Measurements from ENCODE around the gene CYP21A2.
"Not testable (repeated sequence)": the region's sequence is repeated elsewhere in the genome, so short reads cannot be mapped to it uniquely, and the experiment has no call there.

The CYP21A2 gene

DNA sequence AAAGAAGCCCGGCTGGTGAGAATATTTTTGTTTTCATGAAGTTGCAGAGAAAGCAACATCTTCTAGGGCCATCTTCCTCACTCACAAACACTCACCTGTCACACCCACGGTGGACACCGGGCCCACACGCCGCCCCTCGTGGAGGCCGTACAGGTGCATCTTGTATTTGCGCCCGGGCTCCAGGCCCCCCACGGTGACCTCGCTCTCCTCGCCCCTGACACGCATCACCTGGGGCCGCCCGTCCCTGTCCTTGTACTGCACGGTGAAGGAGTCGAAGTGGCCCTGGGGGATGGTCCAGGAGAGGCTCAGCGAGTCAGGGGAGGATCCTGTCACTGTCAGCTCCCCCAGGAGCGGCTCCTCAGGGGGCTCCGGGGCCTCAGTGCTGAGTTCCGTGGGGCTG is 17.5 kb downstream of the CYP21A2 start:
- not testable (repeated sequence) for DNase-seq (ENCODE audit: low spot score)

DNA sequence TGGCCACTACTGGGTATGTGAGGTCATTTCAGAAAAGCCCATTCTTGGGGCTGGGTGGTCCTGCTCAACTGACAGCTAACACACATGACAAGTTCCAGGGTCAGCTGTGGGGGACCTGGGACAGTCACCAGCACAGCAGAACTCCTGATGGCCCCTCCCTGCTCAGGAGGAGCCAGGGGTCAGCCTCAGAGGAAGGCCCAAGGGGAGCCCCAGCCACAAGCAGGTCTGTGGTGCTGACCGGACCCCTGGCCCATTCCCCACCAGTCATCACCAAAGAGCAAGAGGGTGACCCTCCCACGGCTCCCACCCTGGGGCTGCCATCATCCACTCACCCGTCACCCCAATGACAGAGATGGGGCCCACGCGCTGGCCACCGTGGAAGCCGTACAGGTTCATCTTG is 18.0 kb downstream of the CYP21A2 start:
- no peak for DNase-seq (ENCODE audit: low spot score)

DNA sequence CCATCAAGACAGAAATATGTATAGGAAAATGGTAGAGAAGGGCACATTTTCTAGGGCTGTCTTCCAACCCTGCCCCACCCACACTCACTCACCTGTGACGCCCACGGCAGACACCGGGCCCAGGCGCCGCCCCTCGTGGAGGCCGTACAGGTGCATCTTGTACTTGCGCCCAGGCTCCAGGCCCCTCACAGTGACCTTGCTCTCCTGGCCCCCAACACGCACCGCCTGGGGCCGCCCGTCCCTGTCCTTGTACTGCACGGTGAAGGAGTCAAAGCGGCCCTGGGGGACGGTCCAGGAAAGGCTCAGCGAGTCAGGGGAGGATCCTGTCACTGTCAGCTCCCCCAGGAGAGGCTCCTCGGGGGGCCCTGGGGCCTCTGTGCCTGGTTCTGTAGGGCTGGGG is 19.8 kb downstream of the CYP21A2 start:
- no peak for DNase-seq (ENCODE audit: low spot score)

DNA sequence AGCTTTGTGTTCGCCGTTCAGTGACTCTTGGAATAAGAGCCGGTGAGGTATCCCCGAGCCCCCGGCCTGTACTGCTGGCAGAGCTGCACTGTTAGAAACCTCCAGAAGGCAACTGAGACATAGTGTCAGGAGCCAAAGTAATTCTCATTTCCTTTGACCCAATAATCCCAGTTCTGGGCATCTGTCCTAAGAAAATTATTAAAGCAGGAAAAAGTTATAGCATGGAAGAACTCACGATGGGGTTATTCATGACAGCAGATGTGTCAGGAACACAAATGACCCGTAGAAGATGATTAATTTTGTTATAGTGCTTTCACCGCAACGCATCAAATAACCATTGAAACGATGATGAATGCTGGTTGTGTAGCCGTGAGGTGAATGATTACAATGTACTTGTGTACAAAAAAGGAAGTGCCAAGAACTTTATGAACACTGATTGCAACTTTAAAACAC is 20.3 kb downstream of the CYP21A2 start:
- no peak for DNase-seq (ENCODE audit: low spot score)

DNA sequence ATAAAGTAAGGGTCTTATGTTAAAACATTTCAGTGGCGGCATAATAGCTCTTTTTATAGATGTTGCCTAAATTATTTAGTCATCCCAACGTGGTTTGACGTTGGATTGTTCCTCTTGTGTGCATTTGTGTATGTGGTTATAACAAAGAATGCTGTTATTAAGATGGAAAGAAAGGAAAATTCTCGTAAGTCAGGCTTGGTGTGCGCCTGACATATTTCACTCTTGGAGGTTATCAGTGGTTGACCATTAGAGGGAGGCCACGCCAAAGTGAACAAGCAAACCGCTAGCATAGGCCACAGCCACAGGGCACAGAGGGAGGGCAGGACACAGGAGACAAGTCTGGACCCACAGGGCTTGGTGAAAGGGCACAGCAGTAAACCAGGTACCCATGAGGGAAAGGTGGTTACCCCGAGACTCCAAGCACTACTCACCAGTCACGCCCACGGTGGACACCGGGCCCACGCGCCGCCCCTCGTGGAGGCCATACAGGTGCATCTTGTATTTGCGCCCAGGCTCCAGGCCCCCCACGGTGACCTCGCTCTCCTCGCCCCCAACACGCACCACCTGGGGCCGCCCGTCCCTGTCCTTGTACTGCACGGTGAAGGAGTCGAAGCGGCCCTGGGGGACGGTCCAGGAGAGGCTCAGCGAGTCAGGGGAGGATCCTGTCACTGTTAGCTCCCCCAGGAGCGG is 22.9 kb downstream of the CYP21A2 start:
- no peak for DNase-seq (ENCODE audit: low spot score)

DNA sequence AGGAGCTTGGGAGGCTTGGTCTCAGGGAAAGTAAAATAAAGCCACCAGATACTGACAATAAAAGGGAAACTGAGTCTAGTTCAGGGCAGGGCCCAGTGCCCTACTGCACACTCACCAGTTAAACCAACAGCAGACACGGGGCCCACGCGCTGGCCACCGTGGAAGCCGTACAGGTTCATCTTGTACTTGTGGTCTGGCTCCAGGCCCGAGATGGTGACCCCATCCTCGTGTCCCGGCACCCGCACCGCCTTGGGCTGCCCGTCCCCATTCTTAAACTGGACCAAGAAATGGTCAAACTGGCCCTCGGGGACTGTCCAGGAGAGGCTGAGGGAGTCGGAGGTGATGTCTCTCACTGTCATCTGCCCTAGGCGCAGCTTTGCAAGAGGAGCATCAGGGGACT is 26.5 kb downstream of the CYP21A2 start:
- no peak for DNase-seq (ENCODE audit: low spot score)

DNA sequence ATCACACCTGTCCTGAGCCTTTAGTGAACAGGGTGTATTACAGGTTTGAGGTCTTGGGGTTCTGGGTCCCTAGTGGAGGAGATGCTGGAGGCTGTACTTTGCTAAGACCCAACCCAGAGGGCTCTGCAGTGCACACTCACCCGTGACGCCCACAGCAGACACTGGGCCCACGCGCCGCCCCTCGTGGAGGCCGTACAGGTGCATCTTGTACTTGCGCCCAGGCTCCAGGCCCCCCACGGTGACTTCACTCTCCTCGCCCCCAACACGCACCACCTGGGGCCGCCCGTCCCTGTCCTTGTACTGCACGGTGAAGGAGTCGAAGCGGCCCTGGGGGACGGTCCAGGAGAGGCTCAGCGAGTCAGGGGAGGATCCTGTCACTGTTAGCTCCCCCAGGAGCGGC is 29.3 kb downstream of the CYP21A2 start:
- not testable (repeated sequence) for DNase-seq (ENCODE audit: low spot score)

DNA sequence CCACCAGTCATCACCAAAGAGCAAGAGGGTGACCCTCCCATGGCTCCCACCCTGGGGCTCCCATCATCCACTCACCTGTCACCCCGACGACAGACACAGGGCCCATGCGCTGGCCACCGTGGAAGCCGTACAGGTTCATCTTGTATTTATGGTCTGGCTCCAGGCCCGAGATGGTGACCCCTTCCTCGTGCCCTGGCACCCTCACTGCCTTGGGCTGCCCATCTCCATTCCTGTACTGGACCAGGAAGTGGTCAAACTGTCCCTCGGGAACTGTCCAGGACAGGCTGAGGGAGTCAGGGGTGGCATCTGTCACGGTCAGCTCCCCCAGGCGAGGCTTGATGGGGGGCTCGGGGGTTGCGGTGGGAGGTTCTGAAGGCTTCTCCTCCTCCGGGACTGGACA is 30.1 kb downstream of the CYP21A2 start:
- DNase-seq (ENCODE audit: low spot score), result not testable (repeated sequence)

DNA sequence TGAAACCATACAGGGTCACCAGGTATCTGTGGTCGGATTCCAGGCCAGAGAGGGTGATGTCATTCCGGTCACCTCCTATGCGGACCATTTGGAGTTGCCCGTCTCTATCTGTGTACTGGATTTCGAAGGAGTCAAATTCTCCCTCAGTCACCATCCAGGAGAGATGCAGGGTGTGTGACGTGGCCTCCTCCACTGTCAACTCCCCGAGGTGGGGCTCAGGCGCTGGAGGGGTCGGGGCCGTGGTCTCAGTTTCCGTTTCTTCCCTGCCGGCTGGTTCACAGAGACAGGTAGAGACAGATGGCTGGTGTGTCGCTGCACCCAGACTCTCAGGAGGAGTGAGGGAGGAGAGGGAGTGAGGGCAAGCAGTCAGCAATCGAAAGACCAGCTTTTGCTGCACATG is 30.7 kb downstream of the CYP21A2 start:
- no peak for DNase-seq (ENCODE audit: low spot score)

DNA sequence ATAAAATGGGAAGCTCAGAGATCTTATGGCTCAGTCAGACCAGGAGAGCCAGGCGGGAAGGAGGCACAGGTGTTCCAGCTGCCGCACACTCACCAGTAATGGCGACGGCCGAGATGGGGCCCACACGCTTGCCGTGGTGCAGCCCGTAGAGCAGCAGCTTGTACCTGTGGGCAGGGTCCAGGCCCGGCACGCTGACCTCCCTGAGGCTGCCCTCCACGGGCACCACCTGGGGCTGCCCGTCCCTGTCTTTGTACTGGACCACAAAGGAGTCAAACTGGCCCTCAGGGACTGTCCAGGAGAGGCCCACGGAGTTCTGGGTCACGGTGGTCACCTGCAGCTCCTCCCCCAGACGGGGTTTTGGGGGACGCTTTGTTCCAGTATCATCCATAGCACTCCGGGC is 31.2 kb downstream of the CYP21A2 start:
- DNase-seq (ENCODE audit: low spot score), result no peak

DNA sequence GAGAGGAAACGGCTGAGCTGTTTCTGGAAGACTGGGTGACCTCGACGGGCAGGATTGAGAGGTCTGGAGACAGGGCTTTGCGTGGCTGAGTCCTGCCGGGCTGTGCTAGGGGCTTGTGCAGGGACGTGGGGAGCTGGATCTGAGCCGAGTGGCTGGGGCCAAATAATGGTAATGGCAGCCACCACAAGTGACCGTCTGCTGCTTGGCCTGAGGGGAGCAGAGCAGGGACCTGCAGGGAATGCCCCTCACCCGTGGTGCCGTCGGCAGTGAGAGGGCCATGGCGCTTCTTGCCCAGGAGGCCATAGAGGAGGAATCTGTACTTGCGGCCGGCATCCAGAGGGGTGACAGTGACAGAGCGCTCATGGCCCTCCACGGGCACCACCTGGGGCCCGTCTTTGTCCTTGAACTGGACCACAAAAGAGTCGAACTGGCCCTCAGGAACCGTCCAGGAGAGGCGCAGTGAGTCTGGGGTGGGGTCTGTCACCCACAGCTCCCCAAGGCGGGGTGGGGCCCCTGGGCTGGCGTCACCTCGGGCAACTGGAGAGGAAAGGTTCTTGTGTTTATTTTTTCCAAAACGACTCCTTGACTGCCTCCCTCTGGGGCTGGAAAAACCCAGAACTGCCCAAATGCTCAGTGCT is 31.8 kb downstream of the CYP21A2 start:
- no peak for DNase-seq (ENCODE audit: low spot score)

DNA sequence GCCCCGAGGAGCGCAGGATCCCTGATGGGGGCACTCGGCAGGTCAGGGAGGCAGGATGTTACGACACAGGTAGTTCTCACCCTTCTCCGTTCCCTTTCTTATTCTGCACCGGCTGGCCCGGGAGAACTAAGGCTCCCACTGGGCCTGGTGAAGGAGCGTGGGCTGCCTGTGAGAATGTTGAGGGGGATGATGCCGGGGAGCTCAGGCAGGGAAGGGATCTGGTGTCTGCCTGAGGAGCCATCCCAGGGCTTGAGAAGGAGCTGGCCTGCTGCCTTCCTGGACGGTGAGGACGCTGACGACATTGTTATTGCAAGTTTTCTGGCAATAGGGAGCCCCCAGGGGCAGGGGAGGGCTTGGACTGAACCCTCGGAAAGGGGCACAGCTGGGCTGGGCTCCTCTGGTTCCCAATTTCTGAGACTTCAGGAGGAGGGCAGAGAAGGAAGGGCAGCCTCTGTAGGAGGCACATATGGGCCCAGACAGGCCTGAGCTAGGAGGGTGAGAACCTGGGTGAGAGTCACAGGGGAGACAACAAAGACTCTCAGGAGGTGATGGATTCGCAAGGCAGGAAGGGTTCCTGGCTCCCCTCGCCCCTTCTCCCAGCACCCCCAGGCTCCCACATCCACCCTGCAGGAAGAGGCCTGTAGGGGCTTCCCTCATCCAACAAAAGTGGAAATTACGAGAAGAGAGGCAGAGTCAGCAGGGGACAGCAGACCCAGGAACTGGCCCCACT is 32.8 kb downstream of the CYP21A2 start:
- DNase-seq (ENCODE audit: low spot score), result no peak

DNA sequence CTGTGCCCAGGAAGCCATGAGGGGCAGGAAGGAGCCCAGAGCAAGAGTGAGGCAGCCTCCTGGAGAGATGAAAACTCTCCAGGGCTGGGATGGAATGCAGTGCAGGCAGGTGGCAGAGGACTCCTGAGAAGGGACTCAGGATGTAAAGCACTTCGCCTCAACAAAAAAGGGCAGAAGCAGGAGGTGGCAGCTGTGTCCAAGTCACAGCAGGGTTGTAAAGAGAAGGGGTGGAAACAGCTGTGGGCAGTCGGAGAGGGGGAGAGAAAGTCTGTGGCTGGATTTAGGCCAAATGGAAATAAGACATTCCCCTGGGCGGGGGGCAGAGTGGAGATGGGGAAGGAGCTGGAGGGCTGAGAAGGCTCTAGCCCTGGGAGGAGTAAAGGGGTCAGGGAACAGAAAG is 34.9 kb downstream of the CYP21A2 start:
- no peak for DNase-seq (ENCODE audit: low spot score)

DNA sequence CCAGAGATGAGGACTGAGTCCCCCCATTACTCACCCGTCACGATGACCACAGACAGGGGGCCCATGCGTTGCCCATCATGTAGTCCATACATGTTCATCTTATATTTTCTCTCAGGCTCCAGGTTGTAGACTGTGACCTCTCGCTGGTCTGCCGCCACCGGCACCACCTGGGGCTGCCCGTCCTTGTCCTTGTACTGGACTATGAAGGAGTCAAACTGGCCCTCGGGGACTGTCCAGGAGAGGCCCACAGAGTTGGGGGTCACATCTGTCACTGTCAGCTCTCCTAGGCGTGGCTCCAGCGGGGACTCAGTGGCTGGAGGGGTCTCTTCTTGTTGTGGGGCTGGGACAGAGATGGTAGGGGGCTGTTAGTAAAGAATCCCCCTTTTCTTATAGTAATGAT is 35.4 kb downstream of the CYP21A2 start:
- no peak for DNase-seq (ENCODE audit: low spot score)

DNA sequence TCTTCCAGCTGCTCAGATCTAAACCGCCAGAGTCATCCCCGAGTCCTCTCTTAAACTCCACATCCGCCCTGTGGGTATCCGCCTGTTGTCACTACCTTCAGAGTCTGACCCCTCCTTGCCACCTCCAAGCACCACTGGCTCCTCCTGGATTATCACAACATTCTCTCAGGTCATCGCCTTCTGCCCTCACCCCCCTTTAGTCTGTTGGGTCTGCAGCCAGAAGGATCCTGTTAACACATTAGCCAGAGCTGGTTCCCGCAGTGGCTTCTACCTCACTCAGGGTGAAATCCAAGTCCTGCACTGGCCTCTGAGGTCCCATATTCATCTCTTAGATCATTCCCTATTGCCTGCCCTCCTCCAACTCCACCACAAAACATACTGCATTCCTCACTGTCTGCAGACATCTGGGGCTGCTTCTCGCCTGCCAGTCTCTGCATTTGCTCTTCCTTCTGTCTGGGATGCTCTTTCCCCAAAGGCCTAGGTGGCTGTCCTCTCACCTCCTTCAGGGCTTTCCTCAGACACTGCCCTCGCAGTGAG is 36.8 kb downstream of the CYP21A2 start:
- DNase-seq (ENCODE audit: low spot score), result no peak

DNA sequence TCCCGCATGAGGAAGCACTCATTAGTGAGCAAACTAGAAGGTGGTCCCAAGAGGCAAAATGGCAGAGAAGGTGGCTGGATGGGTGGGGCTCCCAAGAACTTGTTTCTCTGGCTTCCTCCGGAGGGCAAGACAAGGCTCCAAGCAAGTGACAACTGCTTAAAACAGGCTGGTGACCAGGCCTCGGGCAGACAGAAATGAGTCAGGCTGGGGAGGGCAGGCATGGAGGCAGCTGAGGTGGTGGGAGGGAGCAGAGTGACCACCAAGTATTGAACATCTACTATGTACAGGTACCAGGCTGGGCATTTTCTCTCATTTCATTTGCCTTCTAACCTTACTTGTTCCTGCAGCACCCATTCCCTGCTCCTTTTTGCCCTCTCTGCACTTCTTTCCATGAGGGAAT is 37.6 kb downstream of the CYP21A2 start:
- DNase-seq (ENCODE audit: low spot score), result no peak

DNA sequence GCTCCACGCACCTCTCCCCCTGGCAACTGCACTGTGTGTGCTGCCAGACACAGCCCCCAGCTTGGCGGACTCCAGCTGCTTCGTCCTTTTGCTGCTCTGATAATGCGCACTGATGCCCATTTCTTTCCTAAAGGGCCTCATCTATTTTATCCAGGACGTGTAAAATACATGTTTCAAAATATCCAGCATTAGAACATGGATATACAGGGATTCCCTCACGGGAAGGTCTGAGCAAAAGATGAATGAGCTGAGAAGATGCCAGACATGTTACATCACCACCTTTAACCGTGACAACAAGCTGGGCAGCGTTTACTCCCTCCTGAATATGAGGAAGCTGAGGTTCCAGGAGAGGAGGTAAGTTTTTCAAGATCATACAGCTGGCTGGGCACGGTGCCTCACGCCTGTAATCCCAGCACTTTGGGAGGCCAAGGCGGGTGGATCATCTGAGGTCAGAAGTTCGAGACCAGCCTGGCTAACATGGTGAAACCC is 38.1 kb downstream of the CYP21A2 start:
- no peak for DNase-seq (ENCODE audit: low spot score)

DNA sequence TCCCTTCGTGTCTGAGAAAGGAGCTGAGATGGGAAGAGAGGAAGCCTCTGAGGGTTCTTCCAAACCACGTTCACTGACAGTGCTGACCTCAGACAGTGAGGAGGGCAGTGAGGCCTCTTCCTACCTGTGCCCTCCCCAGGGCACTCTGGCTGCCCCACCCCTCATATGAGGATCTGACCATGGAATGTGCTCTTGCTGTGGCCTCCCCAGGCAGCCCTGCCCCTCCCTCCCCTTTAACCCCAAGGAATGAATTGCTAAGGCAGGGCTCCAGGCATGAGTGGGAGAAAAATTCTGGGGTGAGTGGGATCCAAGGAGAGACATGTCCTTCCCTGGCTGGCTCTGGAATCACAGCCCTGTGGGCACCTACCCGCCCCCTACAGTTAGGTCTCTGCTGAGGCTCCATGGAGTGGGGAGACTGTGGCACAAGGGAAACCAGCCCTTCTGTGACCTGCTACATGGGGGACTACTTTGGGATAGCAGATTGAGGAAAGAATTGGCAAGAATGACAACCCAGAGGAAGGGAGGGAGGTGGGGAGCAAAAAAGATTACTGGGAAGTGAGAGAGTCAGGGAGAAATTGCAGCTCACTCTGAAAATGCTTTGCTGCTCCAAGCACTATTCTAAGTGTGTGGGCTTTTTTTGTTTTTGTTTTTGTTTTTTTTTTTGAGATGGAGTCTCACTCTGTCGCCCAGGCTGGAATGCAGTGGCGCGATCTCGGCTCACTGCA is 41.5 kb downstream of the CYP21A2 start:
- DNase-seq (ENCODE audit: low spot score), result no peak

DNA sequence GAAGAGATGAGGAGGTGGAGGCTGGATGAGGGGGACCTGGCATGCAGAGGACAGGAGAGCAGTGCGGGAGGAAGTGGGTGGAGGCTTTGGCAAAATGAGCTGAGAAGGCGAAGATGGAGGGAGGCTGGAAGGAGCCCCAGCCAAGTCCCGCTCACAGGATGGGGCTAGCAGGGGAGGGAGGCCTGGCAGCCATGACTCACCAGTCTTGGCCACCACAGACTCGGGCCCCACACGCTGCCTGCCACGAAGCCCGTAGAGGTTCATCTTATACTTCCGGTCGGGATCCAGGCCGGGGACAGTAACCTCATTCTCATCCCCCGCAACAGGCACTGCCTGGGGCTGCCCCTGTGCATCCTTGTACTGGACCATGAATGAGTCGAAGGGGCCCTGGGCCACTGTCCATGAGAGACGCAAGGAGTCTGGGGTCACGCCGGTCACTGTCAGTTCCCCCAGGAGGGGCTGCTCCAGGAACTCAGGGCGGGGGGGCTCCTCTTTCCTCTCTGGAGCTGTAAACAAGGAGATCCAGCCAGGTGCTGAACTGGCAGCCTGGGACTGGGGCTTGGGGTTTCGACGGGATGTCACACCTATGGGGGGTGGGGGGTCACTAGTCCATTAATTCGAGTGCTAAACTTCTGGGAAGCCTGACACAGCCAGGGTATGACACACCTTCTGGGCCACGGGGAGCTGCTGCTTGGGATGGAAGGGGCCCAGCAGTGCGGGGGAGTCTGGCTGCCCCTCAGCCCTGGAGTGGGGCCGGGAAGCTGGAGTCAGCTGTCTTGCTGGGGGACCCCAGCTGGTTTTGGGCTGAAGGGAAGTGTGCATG is 43.2 kb downstream of the CYP21A2 start:
- no peak for DNase-seq (ENCODE audit: low spot score)

DNA sequence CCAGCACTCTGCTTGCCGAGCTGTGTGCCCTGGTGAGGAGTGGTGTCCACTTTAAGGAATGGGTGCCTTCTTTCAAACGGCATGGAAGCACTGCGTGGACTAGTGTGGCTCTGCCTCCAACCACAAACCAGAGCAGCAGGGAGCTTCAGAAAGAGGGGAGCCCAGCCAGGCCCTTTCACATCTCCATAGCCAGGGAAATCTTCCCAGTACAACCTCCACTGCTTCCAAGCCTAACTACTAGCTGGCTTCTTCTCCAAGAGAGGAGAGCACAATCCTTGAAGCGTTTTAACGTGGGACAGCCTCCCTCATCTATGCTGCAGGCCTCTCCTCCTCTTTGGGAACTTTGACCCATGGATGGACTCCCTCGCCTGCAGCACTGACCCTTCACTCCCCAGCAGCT is 44.3 kb downstream of the CYP21A2 start:
- no peak for DNase-seq (ENCODE audit: low spot score)

DNA sequence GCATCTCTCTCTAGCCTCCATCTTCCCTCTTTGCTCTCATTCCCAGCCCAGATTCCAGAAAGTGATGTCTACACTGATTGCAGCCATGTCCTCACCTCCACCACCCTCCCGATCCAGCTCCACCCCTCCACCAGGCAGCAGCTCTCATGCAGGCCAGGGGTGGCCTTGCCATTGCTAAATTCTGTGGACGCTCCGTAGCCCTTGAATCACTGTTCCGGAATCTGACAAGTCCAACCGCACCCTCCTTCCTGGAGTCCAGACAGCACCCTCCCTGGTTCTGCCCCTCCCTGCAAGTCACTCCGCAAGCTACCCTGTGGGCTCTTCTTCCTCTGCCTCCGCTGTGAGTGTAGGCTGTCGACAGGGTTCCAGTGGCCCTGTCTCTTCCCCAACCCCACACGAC is 44.7 kb downstream of the CYP21A2 start:
- DNase-seq (ENCODE audit: low spot score), result no peak

Measured in cerebellar cortex (tissue), 1 donor.